HepG2 (cell line): Measurements from ENCODE around the gene CAB39. TPM values are rescaled to one million over a fixed set of nuclear protein-coding genes. Genes with fewer than 3 reads are reported as not detected.

ENCODE experiments used
- ASH2L ChIP-seq: fragments of 300-600, 200-600 bp; sonication (generic); IDR thresholded peaks from 2 replicates; pipeline ENCODE4 v1.7.0; 2017; ENCODE audit warnings: low read depth, mild to moderate bottlenecking, moderate library complexity, mixed read lengths, low read length; ENCODE audit not compliant: insufficient read length
- CBFB ChIP-seq: sonication (generic); formaldehyde crosslinking; IDR thresholded peaks from 2 replicates; pipeline ENCODE4 v1.4.0; 2020; ENCODE audit warnings: missing genetic modification reagents
- DPF2 ChIP-seq: sonication (generic); formaldehyde crosslinking; IDR thresholded peaks from 2 replicates; pipeline ENCODE4 v1.4.0; 2020; ENCODE audit warnings: mild to moderate bottlenecking, low read depth, missing genetic modification reagents, borderline replicate concordance
- GTF3A ChIP-seq: sonication (generic); formaldehyde crosslinking; conservative IDR thresholded peaks from 2 replicates; pipeline ENCODE4 v1.4.0; 2020; ENCODE audit warnings: mild to moderate bottlenecking, missing genetic modification reagents
- HDAC2 ChIP-seq: sonication (generic); formaldehyde crosslinking; IDR thresholded peaks from 2 replicates; pipeline ENCODE4 v1.4.0; 2020; ENCODE audit warnings: missing genetic modification reagents
- HES4 ChIP-seq: sonication (generic); formaldehyde crosslinking; IDR thresholded peaks from 2 replicates; pipeline ENCODE4 v1.9.0; 2021; ENCODE audit warnings: mild to moderate bottlenecking, missing genetic modification reagents, borderline replicate concordance
- HIVEP1 ChIP-seq: sonication (generic); formaldehyde crosslinking; IDR thresholded peaks from 2 replicates; pipeline ENCODE4 v1.4.0; 2020; ENCODE audit warnings: mild to moderate bottlenecking, missing genetic modification reagents
- HNRNPUL1 ChIP-seq: fragments of 200-400 bp; formaldehyde crosslinking; IDR thresholded peaks from 2 replicates; pipeline ENCODE4 v1.6.1; 2017; ENCODE audit warnings: low read depth, mild to moderate bottlenecking, low read length, moderate library complexity
- KMT2B ChIP-seq: IDR thresholded peaks from 2 replicates; pipeline ENCODE4 v1.6.1; 2016; ENCODE audit warnings: missing genetic modification reagents, missing compliant biosample characterization
- MIXL1 ChIP-seq: IDR thresholded peaks from 2 replicates; pipeline ENCODE4 v1.6.1; 2016
- SYNCRIP ChIP-seq: fragments of 200-400 bp; formaldehyde crosslinking; IDR thresholded peaks from 2 replicates; pipeline ENCODE4 v1.6.1; 2018; ENCODE audit warnings: mild to moderate bottlenecking, low read depth, low read length; ENCODE audit not compliant: insufficient read depth
- TRIM24 ChIP-seq: sonication (generic); formaldehyde crosslinking; IDR thresholded peaks from 2 replicates; pipeline ENCODE4 v1.8.0; 2022; ENCODE audit warnings: mild to moderate bottlenecking, missing genetic modification reagents
- ZBTB42 ChIP-seq: sonication (generic); formaldehyde crosslinking; IDR thresholded peaks from 2 replicates; pipeline ENCODE4 v1.5.0; 2020; ENCODE audit warnings: mild to moderate bottlenecking, missing genetic modification reagents
- ZNF501 ChIP-seq: sonication (generic); formaldehyde crosslinking; IDR thresholded peaks from 2 replicates; pipeline ENCODE4 v1.5.1; 2020; ENCODE audit warnings: mild to moderate bottlenecking, moderate library complexity, missing genetic modification reagents
- ZNF589 ChIP-seq: sonication (generic); formaldehyde crosslinking; conservative IDR thresholded peaks from 2 replicates; pipeline ENCODE4 v1.8.0; 2022; ENCODE audit warnings: mild to moderate bottlenecking, moderate library complexity, missing genetic modification reagents
- ZNF644 ChIP-seq: IDR thresholded peaks from 2 replicates; pipeline ENCODE4 v1.6.1; 2016; ENCODE audit warnings: low read depth
- ZNF672 ChIP-seq: sonication (generic); formaldehyde crosslinking; IDR thresholded peaks from 2 replicates; pipeline ENCODE4 v1.8.1; 2022; ENCODE audit warnings: missing genetic modification reagents
- ZNF768 ChIP-seq: sonication (generic); formaldehyde crosslinking; IDR thresholded peaks from 2 replicates; pipeline ENCODE4 v1.4.0; 2020; ENCODE audit warnings: missing genetic modification reagents
- ZNF841 ChIP-seq: sonication (generic); formaldehyde crosslinking; IDR thresholded peaks from 2 replicates; pipeline ENCODE4 v1.8.1; 2023; ENCODE audit warnings: missing genetic modification reagents, borderline replicate concordance
- polyA plus RNA-seq, 8 experiments: library from polyadenylated mRNA; depleted of rRNA in 3 of 8; stranded (reverse) in 7 of 8; unstranded in 1 of 8; fragments of >200 nt; fragmentation: Illumina TruSeq in 4 of 8; extraction: Trizol in 4 of 8; gene quantifications; 2 replicates each; pipeline versions ENCODE4 v1.2.1 to v1.2.3, GENCODE V29; 2011 to 2016; ENCODE audit warnings: low read depth in 4 of 8, missing spikeins in 1 of 8, mixed read lengths in 1 of 8; ENCODE audit not compliant: insufficient read depth in 1 of 8
- total RNA-seq, 5 experiments: library from RNA; depleted of rRNA; stranded (reverse); fragments of >200 nt; fragmentation: Illumina TruSeq; extraction: Trizol; gene quantifications; 2 replicates each; pipeline ENCODE4 v1.2.3, GENCODE V29; 2016; ENCODE audit warnings: low read depth in 1 of 5
- TF ChIP-seq, protein P1 (sequence below): sonication (generic); formaldehyde crosslinking; conservative IDR thresholded peaks from 2 replicates; pipeline ENCODE4 v1.8.0; 2022; ENCODE audit warnings: missing genetic modification reagents
- TF ChIP-seq, protein P2 (sequence below): sonication (generic); formaldehyde crosslinking; IDR thresholded peaks from 2 replicates; pipeline ENCODE4 v1.4.0; 2020; ENCODE audit warnings: missing genetic modification reagents
- TF ChIP-seq, protein P3 (sequence below): sonication (generic); formaldehyde crosslinking; IDR thresholded peaks from 2 replicates; pipeline ENCODE4 v1.5.1; 2020; ENCODE audit warnings: mild to moderate bottlenecking, missing genetic modification reagents, moderate library complexity
- TF ChIP-seq, protein P4 (sequence below): sonication (generic); IDR thresholded peaks from 2 replicates; pipeline ENCODE4 v1.6.1; 2016; ENCODE audit warnings: low read depth, borderline replicate concordance
- TF ChIP-seq, protein P5 (sequence below): sonication (generic); formaldehyde crosslinking; IDR thresholded peaks from 2 replicates; pipeline ENCODE4 v1.4.0; 2020; ENCODE audit warnings: mild to moderate bottlenecking, low read depth, missing genetic modification reagents

Gene CAB39
- total and polyA plus RNA-seq, 2 of the 13 experiments (the other 11 are each of a cell fraction or from before 2014, with no cell fraction given) = 19.3 to 45.3 TPM

DNA sequence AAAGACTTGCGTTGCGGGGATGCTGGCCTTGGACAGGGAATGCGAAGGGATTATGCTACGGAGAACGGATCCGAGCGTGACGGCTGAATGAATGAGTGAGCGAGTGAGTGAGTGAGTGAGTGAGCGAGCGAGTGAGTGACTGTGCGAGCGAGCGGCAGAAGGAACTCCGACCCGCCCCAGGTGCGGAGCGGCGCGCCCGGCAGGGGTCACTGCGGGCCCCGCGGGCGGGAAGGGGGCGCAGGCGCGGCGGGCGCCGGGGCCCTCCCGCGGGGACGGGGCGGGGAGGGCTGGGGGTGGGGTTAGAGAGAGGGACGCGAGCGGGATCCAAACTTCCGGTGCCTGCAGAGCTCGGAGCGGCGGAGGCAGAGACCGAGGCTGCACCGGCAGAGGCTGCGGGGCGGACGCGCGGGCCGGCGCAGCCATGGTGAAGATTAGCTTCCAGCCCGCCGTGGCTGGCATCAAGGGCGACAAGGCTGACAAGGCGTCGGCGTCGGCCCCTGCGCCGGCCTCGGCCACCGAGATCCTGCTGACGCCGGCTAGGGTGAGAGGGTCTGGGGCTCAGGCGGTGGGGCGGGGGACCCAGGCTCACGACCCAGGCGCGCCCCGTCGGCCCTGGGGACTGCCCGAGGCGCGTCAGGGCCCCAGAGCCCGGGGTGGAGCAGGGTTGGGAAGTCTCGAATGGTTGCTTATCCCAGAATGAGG, 152.1 kb downstream of the CAB39 start, which contains the start of gene ITM2C (continued):
- no peak for TF ChIP-seq ZNF841
- no peak for TF ChIP-seq ZNF644 (CRISPR knock-in tag)
- TF ChIP-seq SYNCRIP = no peak
- TF ChIP-seq ZNF768 (CRISPR knock-in tag) = peak; percentile 64; the same call in 1 of the 2 replicates
- no peak for TF ChIP-seq ZNF672 (CRISPR knock-in tag)
- TF ChIP-seq DPF2 = 0 out of 2 replicates have a peak, but pooled peaks have one; percentile 29
- TF ChIP-seq ASH2L = peak; percentile 96
- no peak for TF ChIP-seq ZNF589 (CRISPR knock-in tag)
- TF ChIP-seq GTF3A = no peak
- peak; percentile 82; the same call in 1 of the 2 replicates for TF ChIP-seq HES4 (CRISPR knock-in tag)
- TF ChIP-seq ZBTB42 (CRISPR knock-in tag) = no peak
- TF ChIP-seq CBFB (CRISPR knock-in tag) = peak; percentile 69
- TF ChIP-seq HDAC2 = peak; percentile 35; the same call in 1 of the 2 replicates
- 0 out of 2 replicates have a peak, but pooled peaks have one; percentile 42 for TF ChIP-seq HIVEP1 (CRISPR knock-in tag)
- TF ChIP-seq, protein P1, sequence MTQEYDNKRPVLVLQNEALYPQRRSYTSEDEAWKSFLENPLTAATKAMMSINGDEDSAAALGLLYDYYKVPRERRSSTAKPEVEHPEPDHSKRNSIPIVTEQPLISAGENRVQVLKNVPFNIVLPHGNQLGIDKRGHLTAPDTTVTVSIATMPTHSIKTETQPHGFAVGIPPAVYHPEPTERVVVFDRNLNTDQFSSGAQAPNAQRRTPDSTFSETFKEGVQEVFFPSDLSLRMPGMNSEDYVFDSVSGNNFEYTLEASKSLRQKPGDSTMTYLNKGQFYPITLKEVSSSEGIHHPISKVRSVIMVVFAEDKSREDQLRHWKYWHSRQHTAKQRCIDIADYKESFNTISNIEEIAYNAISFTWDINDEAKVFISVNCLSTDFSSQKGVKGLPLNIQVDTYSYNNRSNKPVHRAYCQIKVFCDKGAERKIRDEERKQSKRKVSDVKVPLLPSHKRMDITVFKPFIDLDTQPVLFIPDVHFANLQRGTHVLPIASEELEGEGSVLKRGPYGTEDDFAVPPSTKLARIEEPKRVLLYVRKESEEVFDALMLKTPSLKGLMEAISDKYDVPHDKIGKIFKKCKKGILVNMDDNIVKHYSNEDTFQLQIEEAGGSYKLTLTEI = no peak
- no peak; the same call in 1 of the 2 replicates for TF ChIP-seq ZNF501 (CRISPR knock-in tag)
- TF ChIP-seq, protein P2, sequence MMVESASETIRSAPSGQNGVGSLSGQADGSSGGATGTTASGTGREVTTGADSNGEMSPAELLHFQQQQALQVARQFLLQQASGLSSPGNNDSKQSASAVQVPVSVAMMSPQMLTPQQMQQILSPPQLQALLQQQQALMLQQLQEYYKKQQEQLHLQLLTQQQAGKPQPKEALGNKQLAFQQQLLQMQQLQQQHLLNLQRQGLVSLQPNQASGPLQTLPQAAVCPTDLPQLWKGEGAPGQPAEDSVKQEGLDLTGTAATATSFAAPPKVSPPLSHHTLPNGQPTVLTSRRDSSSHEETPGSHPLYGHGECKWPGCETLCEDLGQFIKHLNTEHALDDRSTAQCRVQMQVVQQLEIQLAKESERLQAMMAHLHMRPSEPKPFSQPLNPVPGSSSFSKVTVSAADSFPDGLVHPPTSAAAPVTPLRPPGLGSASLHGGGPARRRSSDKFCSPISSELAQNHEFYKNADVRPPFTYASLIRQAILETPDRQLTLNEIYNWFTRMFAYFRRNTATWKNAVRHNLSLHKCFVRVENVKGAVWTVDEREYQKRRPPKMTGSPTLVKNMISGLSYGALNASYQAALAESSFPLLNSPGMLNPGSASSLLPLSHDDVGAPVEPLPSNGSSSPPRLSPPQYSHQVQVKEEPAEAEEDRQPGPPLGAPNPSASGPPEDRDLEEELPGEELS (CRISPR knock-in tag) = no peak
- TF ChIP-seq, protein P3, sequence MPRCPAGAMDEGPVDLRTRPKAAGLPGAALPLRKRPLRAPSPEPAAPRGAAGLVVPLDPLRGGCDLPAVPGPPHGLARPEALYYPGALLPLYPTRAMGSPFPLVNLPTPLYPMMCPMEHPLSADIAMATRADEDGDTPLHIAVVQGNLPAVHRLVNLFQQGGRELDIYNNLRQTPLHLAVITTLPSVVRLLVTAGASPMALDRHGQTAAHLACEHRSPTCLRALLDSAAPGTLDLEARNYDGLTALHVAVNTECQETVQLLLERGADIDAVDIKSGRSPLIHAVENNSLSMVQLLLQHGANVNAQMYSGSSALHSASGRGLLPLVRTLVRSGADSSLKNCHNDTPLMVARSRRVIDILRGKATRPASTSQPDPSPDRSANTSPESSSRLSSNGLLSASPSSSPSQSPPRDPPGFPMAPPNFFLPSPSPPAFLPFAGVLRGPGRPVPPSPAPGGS (CRISPR knock-in tag) = 0 out of 2 replicates have a peak, but pooled peaks have one; percentile 65
- no peak for TF ChIP-seq MIXL1 (CRISPR knock-in tag)
- TF ChIP-seq TRIM24 (CRISPR knock-in tag) = no peak
- TF ChIP-seq KMT2B (CRISPR knock-in tag) = peak; percentile 65; the same call in 1 of the 2 replicates
- no peak for TF ChIP-seq HNRNPUL1
- TF ChIP-seq, protein P4, sequence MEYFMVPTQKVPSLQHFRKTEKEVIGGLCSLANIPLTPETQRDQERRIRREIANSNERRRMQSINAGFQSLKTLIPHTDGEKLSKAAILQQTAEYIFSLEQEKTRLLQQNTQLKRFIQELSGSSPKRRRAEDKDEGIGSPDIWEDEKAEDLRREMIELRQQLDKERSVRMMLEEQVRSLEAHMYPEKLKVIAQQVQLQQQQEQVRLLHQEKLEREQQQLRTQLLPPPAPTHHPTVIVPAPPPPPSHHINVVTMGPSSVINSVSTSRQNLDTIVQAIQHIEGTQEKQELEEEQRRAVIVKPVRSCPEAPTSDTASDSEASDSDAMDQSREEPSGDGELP = no peak
- TF ChIP-seq, protein P5, sequence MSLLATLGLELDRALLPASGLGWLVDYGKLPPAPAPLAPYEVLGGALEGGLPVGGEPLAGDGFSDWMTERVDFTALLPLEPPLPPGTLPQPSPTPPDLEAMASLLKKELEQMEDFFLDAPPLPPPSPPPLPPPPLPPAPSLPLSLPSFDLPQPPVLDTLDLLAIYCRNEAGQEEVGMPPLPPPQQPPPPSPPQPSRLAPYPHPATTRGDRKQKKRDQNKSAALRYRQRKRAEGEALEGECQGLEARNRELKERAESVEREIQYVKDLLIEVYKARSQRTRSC (CRISPR knock-in tag) = no peak
